Measurements from ENCODE around the gene PDE4D. TPM values are rescaled to one million over a fixed set of nuclear protein-coding genes. Genes with fewer than 3 reads are reported as not detected.
"Not testable (repeated sequence)": the region's sequence is repeated elsewhere in the genome, so short reads cannot be mapped to it uniquely, and the experiment has no call there.

The PDE4D gene
- total RNA-seq, 1 experiment from 2014 or later: 4.9 TPM

- in situ Hi-C loops (cut with HindIII; ENCODE audit: low sequenced_read_pairs): no loop called here
Measured at GRCh38 chr5:59684388-59685190, 208.9 kb downstream of the PDE4D start.

DNA sequence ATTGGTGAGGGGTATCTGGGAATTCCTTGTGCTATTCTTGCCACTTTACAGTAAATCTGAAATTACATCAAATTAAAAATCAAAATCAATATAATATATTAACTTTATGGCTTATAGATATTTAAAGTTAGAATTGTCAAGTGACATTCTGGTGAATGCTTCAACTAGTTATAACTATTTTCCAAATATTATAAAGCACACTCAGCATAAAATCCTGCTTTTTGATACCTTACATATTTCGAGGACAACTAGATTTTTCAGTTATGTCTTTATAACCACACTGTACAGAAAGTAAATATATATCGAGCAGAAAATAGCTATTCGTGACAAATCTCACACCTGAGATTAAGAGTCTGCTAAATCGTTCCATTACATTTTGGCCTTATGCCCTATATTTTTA is 210.2 kb downstream of the PDE4D start:
- in situ Hi-C loops (cut with HindIII; ENCODE audit: low sequenced_read_pairs): no loop called here
- DNase-seq (ENCODE audit: low spot score): no peak

More at GRCh38 chr5:59684388-59685190, 208.9 kb downstream of the PDE4D start:
- DNase-seq (ENCODE audit: low spot score): no peak

DNA sequence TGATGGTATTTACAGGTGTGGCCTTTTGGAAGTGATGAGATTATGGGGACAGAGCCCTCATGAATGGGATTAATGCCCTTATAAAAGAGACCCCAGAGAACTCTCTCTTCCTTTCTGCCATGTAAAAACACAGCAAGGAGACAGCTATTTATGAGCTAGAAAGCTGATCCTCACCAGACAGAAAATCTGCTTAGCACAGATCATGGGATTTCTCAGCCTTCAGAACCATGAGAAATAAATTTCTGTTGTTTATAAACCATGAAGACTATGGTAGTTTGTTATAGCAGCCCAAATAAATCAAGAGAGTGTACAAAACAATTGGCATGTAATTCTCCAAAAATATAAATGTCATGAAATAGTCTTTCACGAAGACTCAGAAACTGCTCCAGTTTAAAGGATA is 211.0 kb downstream of the PDE4D start:
- DNase-seq (ENCODE audit: low spot score): no peak
- in situ Hi-C loops (cut with HindIII; ENCODE audit: low sequenced_read_pairs): no loop called here

DNA sequence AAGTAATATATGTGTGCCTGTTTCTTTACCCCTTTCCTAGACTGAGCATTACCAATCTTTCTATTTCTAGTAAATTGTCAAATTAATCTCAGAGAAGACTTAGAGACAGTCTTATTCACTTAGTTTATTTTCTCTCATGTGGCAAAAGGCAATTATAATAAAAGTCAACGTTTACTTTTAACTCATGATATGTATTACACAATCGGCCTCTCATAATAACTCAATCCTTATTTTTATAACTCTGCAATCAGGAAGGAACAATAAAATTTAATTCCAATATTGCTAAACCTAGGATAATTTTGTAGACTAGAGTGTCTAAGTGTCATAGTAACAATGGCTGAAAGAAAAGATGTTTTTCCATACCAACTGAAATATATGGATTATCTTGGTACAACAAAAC is 214.6 kb downstream of the PDE4D start:
- in situ Hi-C loops (cut with HindIII; ENCODE audit: low sequenced_read_pairs): no loop called here

GRCh38 chr5:59674763-59675162 is 218.8 kb downstream of the PDE4D start:
- no peak for DNase-seq (ENCODE audit: low spot score)
- in situ Hi-C loops (cut with HindIII; ENCODE audit: low sequenced_read_pairs): no loop called here

More for the DNA sequence above, 214.6 kb downstream of the PDE4D start:
- no peak for DNase-seq (ENCODE audit: low spot score)

GRCh38 chr5:59673438-59674058 is 220.0 kb downstream of the PDE4D start:
- peak; percentile 72 for DNase-seq (ENCODE audit: low spot score)
- in situ Hi-C loops (cut with HindIII; ENCODE audit: low sequenced_read_pairs): no loop called here

- DNase-seq (ENCODE audit: low spot score): peak; percentile 33
- in situ Hi-C loops (cut with HindIII; ENCODE audit: low sequenced_read_pairs): no loop called here
Measured at GRCh38 chr5:59666440-59667068, 227.0 kb downstream of the PDE4D start.

DNA sequence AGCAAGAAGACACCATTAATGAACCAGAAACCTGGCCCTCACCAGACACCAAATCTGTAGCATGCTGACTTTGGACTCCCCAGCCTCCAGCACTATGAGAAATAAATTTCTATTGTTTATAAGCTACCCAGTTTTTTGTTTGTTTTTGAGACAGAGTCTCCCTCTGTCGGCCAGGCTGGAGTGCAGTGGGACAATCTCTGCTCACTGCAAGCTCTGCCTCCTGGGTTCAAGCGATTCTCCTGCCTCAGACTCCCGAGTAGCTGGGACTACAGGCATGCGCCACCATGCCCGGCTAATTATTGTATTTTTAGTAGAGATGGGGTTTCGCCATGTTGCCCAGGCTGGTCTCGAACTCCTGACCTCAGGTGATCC is 227.7 kb downstream of the PDE4D start:
- in situ Hi-C loops (cut with HindIII; ENCODE audit: low sequenced_read_pairs); DNase-seq (ENCODE audit: low spot score): not testable (repeated sequence)

DNA sequence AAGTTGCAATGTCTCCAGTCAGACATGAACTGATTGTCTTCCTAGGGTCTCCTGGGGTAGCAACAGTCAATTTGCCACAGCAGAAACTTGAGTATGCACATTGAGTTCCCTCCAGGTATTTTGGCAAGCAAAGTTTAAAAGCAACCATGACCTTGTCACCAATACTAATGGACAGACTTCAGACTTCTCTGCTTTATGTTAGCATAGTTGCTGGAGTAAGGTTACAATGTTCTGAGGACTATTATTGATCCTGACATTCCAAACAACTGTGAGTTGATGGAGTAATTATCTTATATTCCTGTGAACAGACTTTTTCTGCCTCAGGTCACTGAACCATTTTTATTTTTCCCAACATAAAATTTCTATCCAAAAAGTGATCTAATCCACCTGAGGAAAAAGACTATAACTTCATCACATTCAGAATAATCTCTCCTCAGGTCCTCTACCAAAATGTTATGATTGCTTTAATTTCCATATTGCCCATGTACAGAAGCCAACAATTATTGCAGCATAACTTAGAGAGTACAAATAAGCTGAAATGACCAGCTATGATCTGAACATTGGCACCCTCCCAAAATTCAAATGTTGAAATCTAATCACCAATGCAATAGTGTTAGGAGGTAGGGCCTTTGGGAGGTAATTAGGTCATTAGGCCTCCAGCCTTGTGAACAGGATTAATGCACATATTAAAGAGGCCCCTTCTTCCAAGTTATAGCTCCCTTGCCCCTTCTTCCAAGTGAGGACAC is 228.3 kb downstream of the PDE4D start:
- no peak for DNase-seq (ENCODE audit: low spot score)
- in situ Hi-C loops (cut with HindIII; ENCODE audit: low sequenced_read_pairs): no loop called here

GRCh38 chr5:59661954-59662615 is 231.4 kb downstream of the PDE4D start:
- in situ Hi-C loops (cut with HindIII; ENCODE audit: low sequenced_read_pairs): no loop called here
- DNase-seq (ENCODE audit: low spot score): no peak

GRCh38 chr5:59661311-59661710 is 232.2 kb downstream of the PDE4D start:
- no peak for DNase-seq (ENCODE audit: low spot score)
- in situ Hi-C loops (cut with HindIII; ENCODE audit: low sequenced_read_pairs): no loop called here

DNA sequence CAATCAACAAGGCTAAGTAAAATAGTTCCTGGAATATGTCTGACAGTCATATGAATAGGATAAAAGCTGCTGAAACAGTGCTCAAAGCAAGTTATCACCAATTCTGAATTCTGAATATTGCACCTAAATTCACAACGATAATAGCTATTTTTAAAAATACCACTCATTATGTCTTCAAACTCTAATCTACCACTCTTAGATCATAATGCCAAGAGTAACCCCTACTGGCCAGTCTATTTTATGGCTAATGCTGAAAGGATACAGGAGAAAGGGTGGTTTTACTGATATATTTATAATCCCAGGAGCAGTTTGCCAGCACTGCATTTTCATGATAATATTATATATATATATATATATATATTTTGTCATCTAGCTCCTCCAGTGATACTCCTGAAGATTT is 232.8 kb downstream of the PDE4D start:
- in situ Hi-C loops (cut with HindIII; ENCODE audit: low sequenced_read_pairs): no loop called here
- peak; percentile 16 for DNase-seq (ENCODE audit: low spot score)

- in situ Hi-C loops (cut with HindIII; ENCODE audit: low sequenced_read_pairs): no loop called here
- DNase-seq (ENCODE audit: low spot score): no peak
Measured at GRCh38 chr5:59656351-59657254, 236.9 kb downstream of the PDE4D start.

DNA sequence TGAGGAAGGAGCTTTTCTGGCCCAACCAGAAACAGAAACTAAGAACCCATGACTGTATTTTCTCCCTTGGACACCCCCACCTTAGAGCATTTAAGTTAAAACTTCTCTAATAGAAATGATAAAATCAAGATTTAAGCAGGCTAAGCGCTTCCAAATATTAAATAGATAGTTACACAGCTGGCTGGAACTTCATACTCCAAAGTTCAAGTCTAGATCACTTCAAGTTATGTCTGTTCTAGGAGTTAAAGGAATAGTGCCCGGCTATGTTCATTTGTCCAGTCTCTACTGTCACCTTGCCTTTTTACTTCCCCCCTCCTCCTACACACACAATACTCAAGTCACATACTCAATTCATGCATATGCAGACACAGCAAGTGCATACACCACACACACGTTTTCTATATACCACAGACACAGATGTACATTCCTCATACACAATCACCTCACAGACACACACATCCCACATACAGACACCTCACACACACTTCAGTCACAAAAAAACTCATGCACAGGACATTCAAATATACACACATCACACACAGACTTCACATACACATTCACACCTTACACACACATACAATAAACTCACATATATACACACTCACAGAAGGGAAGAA is 237.7 kb downstream of the PDE4D start:
- in situ Hi-C loops (cut with HindIII; ENCODE audit: low sequenced_read_pairs): no loop called here
- no peak for DNase-seq (ENCODE audit: low spot score)

DNA sequence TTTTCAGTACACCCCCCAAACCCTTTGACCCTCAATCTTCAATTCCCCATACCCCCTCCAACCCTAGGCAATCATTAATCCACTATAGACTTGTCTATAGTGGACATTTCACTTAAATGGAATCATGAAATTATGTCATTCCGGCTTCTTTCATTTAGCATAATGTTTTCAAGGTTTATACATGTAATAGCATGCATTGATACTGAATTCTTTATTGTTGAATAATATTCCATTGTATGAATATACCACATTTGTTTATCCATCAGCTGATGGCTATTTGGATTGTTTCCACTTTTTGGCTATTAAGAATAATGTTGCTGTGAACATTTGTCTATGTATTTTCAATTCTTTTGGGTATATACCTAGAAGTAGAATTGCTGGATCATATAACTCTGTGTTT is 238.8 kb downstream of the PDE4D start:
- DNase-seq (ENCODE audit: low spot score): no peak
- in situ Hi-C loops (cut with HindIII; ENCODE audit: low sequenced_read_pairs): no loop called here

GRCh38 chr5:59652449-59652848 is 241.1 kb downstream of the PDE4D start:
- no peak for DNase-seq (ENCODE audit: low spot score)
- in situ Hi-C loops (cut with HindIII; ENCODE audit: low sequenced_read_pairs): no loop called here

DNA sequence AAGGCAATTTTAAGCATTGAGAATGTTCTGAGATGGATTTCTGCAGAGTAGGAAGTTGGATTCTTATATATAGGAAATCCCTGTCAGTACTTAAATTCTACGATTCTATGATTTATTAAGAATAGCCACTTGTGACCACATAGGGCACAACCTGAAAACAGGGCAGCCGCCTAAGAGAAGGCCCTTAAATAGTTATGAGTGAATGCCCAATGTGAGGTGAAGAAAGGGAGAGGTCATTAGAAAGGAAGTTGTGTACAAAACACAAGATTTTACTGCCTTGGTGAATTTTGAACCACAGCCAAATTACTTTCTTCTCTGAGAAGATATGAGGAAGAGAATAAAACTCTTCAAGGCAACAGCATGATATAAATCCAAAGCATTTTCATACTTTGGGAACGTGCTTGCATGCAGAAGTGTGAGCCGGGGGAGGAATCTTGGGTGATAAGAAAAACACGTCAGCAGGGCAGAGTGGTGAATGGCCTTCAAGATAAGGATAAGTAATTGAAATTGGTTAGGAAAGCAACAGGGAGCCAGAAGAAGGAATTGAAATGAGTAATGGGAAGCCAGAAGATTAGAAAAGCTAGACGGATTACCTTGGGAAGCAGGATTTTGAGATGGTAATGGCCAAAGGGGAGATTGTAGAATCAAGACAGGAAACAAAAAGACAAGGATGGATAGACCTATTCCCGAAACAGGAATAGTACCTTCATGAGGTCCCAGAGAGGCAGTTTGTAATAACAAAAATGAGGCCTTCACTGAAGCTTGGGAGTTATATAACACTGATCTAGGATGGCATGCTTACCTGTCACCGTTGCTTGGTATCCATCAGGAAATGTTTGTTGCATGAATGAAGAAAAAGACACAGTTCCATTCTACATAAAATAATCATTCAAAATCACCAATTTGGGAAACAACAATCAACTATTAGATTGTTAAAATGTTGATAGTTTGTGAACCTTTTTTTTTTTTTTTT is 244.3 kb downstream of the PDE4D start:
- DNase-seq (ENCODE audit: low spot score): no peak
- in situ Hi-C loops (cut with HindIII; ENCODE audit: low sequenced_read_pairs): no loop called here
